ENCODE measurements around the gene DHX57. TPM values are rescaled to one million over a fixed set of nuclear protein-coding genes. Genes with fewer than 3 reads are reported as not detected.

Gene DHX57
- total RNA-seq, 1 donor from 2014 or later = 18.6 TPM

DNA sequence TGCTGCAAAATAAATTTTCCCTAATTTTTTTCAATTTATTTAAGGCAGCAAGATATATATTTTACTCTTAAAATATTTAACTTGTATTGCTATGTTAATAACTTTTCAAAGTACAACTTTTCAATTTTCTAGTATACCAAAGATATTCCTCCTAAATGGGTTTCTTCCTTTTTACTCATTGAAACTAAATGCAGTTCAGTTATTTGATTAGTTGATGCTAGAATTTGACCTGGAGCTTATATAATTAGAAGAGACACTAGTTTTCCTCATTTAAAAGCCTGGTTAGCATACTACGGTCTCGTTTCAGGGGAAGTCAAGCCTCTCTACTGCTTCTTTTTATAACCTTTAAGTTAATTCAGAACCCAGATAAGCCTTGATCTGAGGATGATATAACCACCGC, 13.8 kb upstream of the DHX57 start, which contains the start of gene ARHGEF33:
TSS of gene ARHGEF33 (plus strand) at position 301 of the 400 bp plus-strand sequence. CDS start 29,573 bp downstream, outside the sequence.
- Histone ChIP-seq H3K79me2 (ENCODE audit: insufficient read depth, low read length) (no peaks in the 10 kb centered on the region), H3K4me2 (ENCODE audit: low read length) (no peak within 1 kb of the TSS), H4K20me1 (ENCODE audit: insufficient read depth, low read length) (no peaks in the 10 kb centered on the region), H3K9me3 (ENCODE audit: insufficient read depth, low read depth, low read length) (no peaks in the 10 kb centered on the region), H3K27ac (ENCODE audit: low read depth, low read length) (no peak within 1 kb of the TSS), H3K27me3 (ENCODE audit: insufficient read depth, low read length) (no peaks in the 10 kb centered on the region), H2AFZ (ENCODE audit: low read depth, low read length) (no peak within 1 kb of the TSS), H3K9ac (ENCODE audit: low read length) (no peak within 1 kb of the TSS), H3K36me3 (ENCODE audit: insufficient read depth, low read length) (no peaks in the 10 kb centered on the region), H3K4me1 (ENCODE audit: insufficient read depth, low read length) (no peaks in the 10 kb centered on the region), H3K4me3 (ENCODE audit: insufficient read depth, low read depth, low read length) (no peak within 1 kb of the TSS)
- DNase-seq (ENCODE audit: low read depth) (no peak), FAIRE-seq (no peak)
- Mint-ChIP-seq H3K9me3 (ENCODE audit: unreplicated experiment) (no peaks in the 10 kb centered on the region), H3K4me1 (ENCODE audit: low read depth, unreplicated experiment) (no peaks in the 10 kb centered on the region), H3K36me3 (ENCODE audit: low read depth, unreplicated experiment) (no peaks in the 10 kb centered on the region), H3K27ac (ENCODE audit: unreplicated experiment) (no peak within 1 kb of the TSS), H3K4me3 (ENCODE audit: unreplicated experiment) (no peak within 1 kb of the TSS), H3K27me3 (ENCODE audit: low read depth, unreplicated experiment) (no peaks in the 10 kb centered on the region)
- TF ChIP-seq EZH2 (IDR thresholded peaks at IDR 0.05; ENCODE audit: insufficient read depth, low read length) = no peak
- TF ChIP-seq CTCF (IDR thresholded peaks at IDR 0.05; ENCODE audit: insufficient read depth, low read depth, low read length) = no peak

GRCh38 chr2:38889045-38889444, 13.3 kb upstream of the DHX57 start:
- FAIRE-seq (no peak), DNase-seq (ENCODE audit: low read depth) (no peak)
- Histone ChIP-seq H3K36me3 (ENCODE audit: insufficient read depth, low read length) (no peaks in the 10 kb centered on the region), H3K79me2 (ENCODE audit: insufficient read depth, low read length) (no peaks in the 10 kb centered on the region), H3K4me2 (ENCODE audit: low read length) (no peak overlapping the region), H3K27ac (ENCODE audit: low read depth, low read length) (no peak overlapping the region), H3K4me3 (ENCODE audit: insufficient read depth, low read depth, low read length) (no peak overlapping the region), H3K27me3 (ENCODE audit: insufficient read depth, low read length) (no peaks in the 10 kb centered on the region), H3K9me3 (ENCODE audit: insufficient read depth, low read depth, low read length) (no peaks in the 10 kb centered on the region), H2AFZ (ENCODE audit: low read depth, low read length) (no peak overlapping the region), H3K9ac (ENCODE audit: low read length) (no peak overlapping the region), H4K20me1 (ENCODE audit: insufficient read depth, low read length) (no peaks in the 10 kb centered on the region), H3K4me1 (ENCODE audit: insufficient read depth, low read length) (no peaks in the 10 kb centered on the region)
- no peaks in the 10 kb centered on the region for H3K27me3 Mint-ChIP-seq (ENCODE audit: low read depth, unreplicated experiment)
- TF ChIP-seq EZH2 (IDR thresholded peaks at IDR 0.05; ENCODE audit: insufficient read depth, low read length) (no peak), CTCF (IDR thresholded peaks at IDR 0.05; ENCODE audit: insufficient read depth, low read depth, low read length) (no peak)
- no peaks in the 10 kb centered on the region for H3K36me3 Mint-ChIP-seq (ENCODE audit: low read depth, unreplicated experiment)
- no peaks in the 10 kb centered on the region for H3K9me3 Mint-ChIP-seq (ENCODE audit: unreplicated experiment)
- H3K4me3 Mint-ChIP-seq (ENCODE audit: unreplicated experiment) = no peak overlapping the region
- H3K4me1 Mint-ChIP-seq (ENCODE audit: low read depth, unreplicated experiment) = no peaks in the 10 kb centered on the region
- H3K27ac Mint-ChIP-seq (ENCODE audit: unreplicated experiment) = no peak overlapping the region

- H3K36me3 Mint-ChIP-seq (ENCODE audit: low read depth, unreplicated experiment) = no peaks in the 10 kb centered on the region
- H3K4me2 ChIP-seq (ENCODE audit: low read length) = no peak overlapping the region
- no peaks in the 10 kb centered on the region for H3K9me3 ChIP-seq (ENCODE audit: insufficient read depth, low read depth, low read length)
- no peaks in the 10 kb centered on the region for H3K27me3 Mint-ChIP-seq (ENCODE audit: low read depth, unreplicated experiment)
- H3K27ac ChIP-seq (ENCODE audit: low read depth, low read length) = no peak overlapping the region
- FAIRE-seq (no peak), DNase-seq (ENCODE audit: low read depth) (no peak)
- H3K4me3 Mint-ChIP-seq (ENCODE audit: unreplicated experiment) = no peak overlapping the region
- H4K20me1 ChIP-seq (ENCODE audit: insufficient read depth, low read length) = no peaks in the 10 kb centered on the region
- no peaks in the 10 kb centered on the region for H3K79me2 ChIP-seq (ENCODE audit: insufficient read depth, low read length)
- TF ChIP-seq EZH2 (IDR thresholded peaks at IDR 0.05; ENCODE audit: insufficient read depth, low read length) (no peak), CTCF (IDR thresholded peaks at IDR 0.05; ENCODE audit: insufficient read depth, low read depth, low read length) (no peak)
- no peak overlapping the region for H3K9ac ChIP-seq (ENCODE audit: low read length)
- H3K4me1 ChIP-seq (ENCODE audit: insufficient read depth, low read length) = no peaks in the 10 kb centered on the region
- no peaks in the 10 kb centered on the region for H3K4me1 Mint-ChIP-seq (ENCODE audit: low read depth, unreplicated experiment)
- H3K9me3 Mint-ChIP-seq (ENCODE audit: unreplicated experiment) = no peaks in the 10 kb centered on the region
- no peaks in the 10 kb centered on the region for H3K36me3 ChIP-seq (ENCODE audit: insufficient read depth, low read length)
- H3K27me3 ChIP-seq (ENCODE audit: insufficient read depth, low read length) = no peaks in the 10 kb centered on the region
- H3K4me3 ChIP-seq (ENCODE audit: insufficient read depth, low read depth, low read length) = no peak overlapping the region
- H3K27ac Mint-ChIP-seq (ENCODE audit: unreplicated experiment) = no peak overlapping the region
- H2AFZ ChIP-seq (ENCODE audit: low read depth, low read length) = no peak overlapping the region
Measured at GRCh38 chr2:38887902-38888554, 12.3 kb upstream of the DHX57 start.

Data from astrocyte (in vitro differentiated cells and primary cell).